ENCODE measurements around the gene ISL2.

ISL2 gene

DNA sequence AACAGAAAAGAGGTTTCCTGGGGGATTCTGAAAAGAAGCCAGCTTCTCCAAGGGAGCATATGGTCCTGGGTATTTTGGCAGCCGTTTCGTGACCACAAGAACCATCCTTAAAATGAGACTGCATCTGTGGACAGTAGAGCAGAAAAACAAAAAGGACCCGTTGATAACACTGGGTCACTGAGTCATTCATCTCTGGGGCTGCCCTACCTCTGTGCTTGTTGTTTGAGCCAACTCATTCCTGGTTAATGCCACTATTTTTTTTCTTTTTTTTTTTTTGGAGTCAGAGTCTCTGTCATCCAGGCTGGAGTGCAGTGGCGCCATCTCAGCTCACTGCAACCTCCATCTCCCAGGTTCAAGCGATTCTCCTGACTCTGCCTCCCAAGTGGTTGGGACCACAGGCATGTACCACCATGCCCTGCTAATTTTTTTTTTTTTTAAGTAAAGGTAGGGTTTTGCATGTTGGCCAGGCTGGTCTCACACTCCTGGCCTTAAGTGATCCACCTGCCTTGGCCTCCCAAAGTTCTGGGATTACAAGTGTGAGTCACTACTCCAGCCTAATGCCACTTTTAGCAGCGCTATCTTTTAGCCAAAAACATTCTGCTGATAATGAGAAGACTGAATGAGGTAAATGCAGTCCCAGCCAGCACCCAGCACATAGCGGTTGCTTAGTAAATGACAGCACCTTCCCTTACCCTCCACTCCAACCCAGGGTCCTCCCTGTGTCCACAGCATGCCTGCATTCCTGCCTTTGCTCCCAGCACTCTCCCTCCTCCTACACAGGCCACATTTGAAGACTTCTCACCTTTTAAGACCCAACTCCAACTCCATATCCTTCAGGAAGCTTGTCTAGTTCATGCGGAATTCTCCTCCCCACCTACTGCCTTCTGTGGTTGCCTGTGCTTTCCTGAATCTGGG lies 9.1 kb upstream of the ISL2 start:
- DNase-seq (ENCODE audit: low read depth in 2 of 2): no peak

GRCh38 chr15:76328106-76328696 lies 8.4 kb upstream of the ISL2 start:
- no peak for DNase-seq (ENCODE audit: low read depth in 2 of 2)

GRCh38 chr15:76328958-76329357 lies 7.6 kb upstream of the ISL2 start:
- no peak for DNase-seq (ENCODE audit: low read depth in 2 of 2)

DNA sequence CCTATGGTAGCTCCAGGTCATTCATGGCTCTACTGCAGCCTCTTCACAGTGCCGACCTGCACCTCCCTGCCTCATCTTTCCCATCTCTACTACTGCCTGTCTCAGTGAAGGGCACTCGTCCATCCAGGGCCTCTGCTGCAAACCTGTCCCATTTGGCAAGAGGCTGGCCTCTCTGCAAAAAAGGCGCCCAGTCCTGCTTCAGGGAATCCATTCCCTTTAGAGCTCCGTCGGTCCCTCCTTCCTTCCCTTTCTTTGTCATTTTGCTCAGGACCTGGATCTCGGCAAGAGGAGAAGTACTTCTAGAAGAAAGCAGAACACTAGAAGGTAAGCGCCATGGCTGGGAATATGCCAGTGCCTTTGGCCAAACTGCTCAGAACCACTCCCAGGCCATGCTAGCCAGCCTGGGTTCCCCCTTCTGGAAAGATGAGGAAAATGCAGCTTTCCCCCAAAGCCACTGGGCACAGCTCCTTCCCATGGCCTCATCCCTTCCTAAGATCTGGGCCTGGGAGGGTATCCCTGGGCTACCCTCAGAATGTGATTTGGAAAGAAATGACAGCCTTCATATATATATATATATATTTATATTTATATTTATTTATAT lies 6.4 kb upstream of the ISL2 start:
- DNase-seq (ENCODE audit: low read depth in 2 of 2): no peak

- DNase-seq (ENCODE audit: low read depth in 2 of 2): no peak
Measured at GRCh38 chr15:76332796-76333195, 3.8 kb upstream of the ISL2 start.

- DNase-seq (ENCODE audit: low read depth in 2 of 2): no peak
Measured at GRCh38 chr15:76333309-76333708, 3.3 kb upstream of the ISL2 start.

- DNase-seq (ENCODE audit: low read depth in 2 of 2): no peak
Measured at GRCh38 chr15:76333720-76334437, 2.7 kb upstream of the ISL2 start.

- no peak for DNase-seq (ENCODE audit: low read depth in 2 of 2)
Measured at GRCh38 chr15:76334438-76335306, 1.9 kb upstream of the ISL2 start.

DNA sequence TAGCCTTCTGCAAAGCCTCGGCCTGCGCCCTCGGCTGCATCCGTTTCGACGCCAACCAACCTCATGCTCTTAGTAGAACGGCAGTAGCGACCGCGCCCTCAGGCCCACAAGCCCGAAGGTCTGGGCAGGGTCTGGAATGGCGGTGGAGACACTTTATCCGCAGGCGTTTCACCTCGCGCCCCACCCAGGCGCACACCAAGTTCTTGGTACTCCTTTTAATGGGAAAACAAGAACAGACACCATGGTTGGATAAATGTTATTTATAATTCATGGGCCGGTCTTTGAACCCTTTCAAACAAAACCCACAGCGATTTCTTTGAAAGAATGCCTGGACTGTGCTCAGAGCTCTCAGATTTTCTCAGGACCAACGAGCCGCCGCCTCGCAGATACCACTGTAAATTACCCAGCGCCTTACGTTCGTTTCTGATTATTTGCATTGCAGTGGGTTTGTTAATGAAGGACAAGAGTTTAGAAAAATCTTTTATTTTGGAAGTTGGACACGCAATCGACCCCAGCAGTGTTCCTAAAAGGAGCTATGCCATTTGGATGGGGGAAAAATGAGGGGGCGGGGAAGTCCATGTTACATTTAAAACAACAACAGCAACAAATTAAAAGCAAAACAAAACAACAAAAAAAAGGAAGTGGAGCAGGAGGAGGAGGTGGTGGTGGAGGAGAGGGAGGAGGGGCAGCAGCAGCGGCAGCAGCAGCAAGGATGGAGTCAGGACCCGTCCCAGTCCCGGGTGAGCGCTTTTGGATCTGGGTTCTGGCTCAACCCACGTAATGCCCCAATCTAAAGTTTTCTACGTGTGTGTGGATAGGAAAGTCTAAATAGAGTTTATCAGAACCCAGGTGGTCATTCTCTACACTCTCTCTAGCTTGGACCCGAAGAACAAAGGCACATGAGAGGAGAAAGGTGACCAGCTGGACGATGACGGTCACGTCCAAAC lies 993 bp upstream of the ISL2 start:
- no peak for DNase-seq (ENCODE audit: low read depth in 2 of 2)

DNA sequence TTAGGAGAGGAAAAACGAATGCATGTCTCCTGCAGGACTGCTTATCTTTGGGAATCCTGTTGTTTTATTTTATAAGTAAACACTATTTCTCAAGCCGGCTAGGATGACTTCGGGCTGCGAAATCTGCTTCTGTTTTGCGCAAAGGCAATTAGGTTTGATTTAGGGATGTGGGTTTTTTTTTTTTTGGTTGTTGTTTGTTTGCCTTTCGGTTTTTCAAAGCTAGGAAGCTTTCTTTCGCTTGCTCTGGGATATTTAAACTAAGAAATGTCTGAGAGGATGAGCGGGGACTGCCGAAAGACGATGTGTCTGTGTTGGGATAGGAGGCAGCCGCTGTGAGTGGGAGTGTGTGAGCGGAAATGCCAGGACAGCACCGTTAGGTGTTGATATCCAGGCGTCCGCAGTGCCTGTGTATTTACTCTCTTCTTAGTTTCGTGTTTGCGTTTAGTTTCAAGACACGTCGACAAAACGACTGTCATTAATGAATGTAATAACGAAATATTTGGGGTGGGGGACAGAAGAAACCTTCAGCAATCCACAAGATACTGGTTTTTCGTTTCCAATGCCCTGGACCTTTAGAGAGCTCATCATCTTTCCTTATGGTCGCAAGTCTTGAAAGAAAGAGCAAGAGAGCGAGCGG lies 604 bp downstream of the ISL2 start:
- DNase-seq (ENCODE audit: low read depth in 2 of 2): no peak

DNA sequence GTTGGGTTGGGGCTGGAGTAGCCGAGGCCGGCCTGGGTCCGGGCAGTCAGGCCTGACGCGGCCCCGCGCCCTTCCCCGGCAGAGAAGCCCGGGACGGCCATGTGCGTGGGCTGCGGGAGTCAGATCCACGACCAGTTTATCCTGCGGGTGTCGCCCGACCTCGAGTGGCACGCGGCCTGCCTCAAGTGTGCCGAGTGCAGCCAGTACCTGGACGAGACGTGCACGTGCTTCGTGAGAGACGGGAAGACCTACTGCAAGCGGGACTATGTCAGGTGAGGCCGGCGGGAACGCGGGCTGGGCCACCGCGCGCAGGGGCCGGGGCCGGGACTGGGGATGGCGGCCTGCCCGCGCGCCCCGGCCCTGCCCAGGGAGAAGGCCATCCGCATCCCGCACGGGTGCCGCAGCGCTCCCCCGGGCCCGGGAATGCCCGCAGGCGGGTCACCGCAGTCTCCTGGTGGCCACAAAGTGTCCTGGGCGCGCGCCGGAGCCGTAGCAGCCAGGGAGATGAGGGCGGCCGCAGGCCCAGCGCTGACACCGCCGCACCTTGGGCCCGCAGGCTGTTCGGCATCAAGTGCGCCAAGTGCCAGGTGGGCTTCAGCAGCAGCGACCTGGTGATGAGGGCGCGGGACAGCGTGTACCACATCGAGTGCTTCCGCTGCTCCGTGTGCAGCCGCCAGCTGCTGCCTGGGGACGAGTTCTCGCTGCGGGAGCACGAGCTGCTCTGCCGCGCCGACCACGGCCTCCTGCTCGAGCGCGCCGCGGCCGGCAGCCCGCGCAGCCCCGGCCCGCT lies 1.3 kb downstream of the ISL2 start:
- no peak for DNase-seq (ENCODE audit: low read depth in 2 of 2)

DNA sequence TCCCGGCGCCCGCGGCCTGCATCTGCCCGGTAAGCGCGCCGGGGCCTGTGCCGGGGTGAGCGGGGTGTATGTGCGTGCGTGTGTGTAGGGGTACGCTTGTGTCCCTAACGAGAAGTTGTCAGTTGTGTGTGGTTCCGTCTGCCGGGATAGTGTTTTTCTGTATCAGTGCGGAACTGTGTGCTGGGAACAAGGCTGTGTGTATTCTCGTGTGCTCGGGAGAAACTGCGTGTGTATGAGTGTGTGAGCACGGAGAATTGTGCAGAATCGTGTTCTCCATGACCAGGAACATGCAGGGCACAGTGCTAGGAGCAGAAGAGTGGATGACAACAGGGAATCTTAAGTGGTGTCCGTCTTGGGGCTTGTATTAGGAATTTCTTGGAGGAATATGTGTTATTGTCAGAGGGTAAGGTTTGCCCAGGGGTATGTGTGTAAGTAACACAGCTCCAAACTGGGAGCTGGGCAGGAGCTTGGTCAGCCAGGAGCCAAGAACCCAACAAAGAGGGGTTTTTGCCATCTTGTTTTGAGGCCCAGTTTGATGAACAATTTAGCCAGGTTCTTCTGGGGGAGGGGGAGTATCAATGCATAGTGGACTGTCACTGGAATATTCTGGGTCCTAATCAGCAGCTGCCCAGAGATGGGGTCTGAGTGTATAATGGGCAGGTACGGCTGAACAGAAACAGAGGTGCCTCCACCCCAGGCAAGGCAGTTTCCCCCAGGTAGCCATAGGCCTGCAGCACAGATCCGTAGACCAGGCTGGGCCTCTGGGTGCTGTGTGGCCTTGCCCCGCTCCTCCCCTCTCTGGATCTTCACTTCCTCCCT lies 2.1 kb downstream of the ISL2 start:
- DNase-seq (ENCODE audit: low read depth in 2 of 2): no peak

DNA sequence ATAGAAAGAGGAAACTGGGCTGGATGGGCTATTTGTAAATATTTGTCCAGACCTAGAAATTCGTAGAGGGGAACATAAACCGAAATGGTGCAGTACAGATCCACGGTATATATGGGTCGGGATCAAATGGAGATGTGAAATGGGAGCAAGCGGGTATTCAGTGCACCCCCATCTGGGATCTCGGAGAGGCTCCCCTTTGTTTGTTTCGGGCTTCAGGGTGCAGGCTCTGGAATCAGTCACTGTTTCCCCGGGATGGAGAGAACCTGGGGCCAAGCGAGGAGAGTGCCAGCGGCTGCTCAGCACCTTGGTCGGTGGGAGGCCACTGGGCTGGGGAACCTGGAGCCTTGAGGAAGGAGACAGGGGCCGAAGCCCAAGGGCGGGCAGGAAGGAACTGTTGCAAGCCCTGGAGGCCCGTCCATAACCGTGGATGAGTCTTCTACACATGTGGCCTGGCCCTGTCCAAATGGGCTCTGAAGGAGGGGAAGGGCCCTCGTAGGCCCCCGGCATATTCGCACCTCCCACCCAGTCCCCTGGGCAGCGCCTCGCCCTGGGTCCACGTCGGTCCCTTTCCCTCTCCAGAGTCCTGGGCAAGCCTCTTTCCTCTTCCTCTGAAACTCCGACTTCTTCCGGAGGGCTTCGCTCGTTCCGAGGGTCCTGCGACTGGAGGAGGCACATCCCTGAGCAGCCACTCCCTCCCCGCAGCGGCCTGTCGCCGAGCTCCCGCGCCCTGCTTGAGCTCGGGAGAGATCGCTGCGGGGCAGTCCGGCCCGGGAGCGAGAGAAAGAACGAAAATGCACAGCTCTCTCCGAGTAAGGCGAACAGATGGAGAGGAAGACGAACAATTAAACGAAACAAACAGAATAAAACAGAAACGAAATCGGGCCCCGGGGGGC lies 3.0 kb downstream of the ISL2 start:
- DNase-seq (ENCODE audit: low read depth in 2 of 2): no peak

DNA sequence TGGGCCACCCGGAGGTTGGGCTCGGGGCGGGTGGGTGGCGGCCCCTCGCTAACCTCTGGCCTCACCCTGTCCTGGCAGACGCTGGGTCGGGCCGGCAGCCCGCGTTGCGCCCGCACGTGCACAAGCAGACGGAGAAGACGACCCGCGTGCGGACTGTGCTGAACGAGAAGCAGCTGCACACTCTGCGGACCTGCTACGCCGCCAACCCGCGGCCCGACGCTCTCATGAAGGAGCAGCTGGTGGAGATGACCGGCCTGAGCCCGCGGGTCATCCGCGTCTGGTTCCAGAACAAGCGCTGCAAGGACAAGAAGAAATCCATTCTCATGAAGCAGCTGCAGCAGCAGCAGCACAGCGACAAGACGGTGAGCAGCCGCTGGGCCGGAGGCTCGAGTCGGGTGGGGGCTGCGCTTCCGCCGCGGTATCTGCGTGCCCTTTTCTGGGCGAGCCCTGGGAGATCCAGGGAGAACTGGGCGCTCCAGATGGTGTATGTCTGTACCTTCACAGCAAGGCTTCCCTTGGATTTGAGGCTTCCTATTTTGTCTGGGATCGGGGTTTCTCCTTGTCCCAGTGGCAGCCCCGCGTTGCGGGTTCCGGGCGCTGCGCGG lies 3.7 kb downstream of the ISL2 start:
- no peak for DNase-seq (ENCODE audit: low read depth in 2 of 2)

GRCh38 chr15:76340803-76341365 lies 4.3 kb downstream of the ISL2 start:
- DNase-seq (ENCODE audit: low read depth in 2 of 2): peak in 1 of 2 donors; percentile 44

GRCh38 chr15:76341366-76342057 lies 4.9 kb downstream of the ISL2 start:
- no peak for DNase-seq (ENCODE audit: low read depth in 2 of 2)

All from stimulated activated CD8-positive, alpha-beta memory T cell treated with anti-CD3 and anti-CD28 coated beads, Interleukin-15, amount 100 ng/mL, for 48 hours (primary cell).